Adrenal gland (tissue), 19 donors: Measurements from ENCODE around the gene STING1. TPM values are rescaled to one million over a fixed set of nuclear protein-coding genes. Genes with fewer than 3 reads are reported as not detected.
"Not testable (repeated sequence)": the region's sequence is repeated elsewhere in the genome, so short reads cannot be mapped to it uniquely, and the experiment has no call there.

Experiments
- DNase-seq, 7 donors: peaks; one replicate each; pipeline ENCODE4 v3.0.0-alpha.2; 2019 to 2020
- H3K27ac ChIP-seq, 5 donors: fragments of 200-600 bp; sonication (generic) in 4 of 5; 1 replicate in 3 of 5; 2 replicates in 2 of 5; pipeline versions ENCODE4 v1.5.1 to v1.8.0; 2016 to 2020; ENCODE audit warnings: mild to moderate bottlenecking in 1 of 5
- H3K27me3 ChIP-seq: fragments of 200-600 bp; 2 replicates; pipeline ENCODE4 v1.8.0; 2021
- H3K36me3 ChIP-seq, 2 donors: fragments of 200-600 bp; replicated peaks in 1 of 2; 1 replicate in 1 of 2; 2 replicates in 1 of 2; pipeline versions ENCODE4 v1.5.1 to v1.8.0; 2018 to 2022
- H3K4me1 ChIP-seq, 2 donors: fragments of 200-600 bp; replicated peaks in 1 of 2; 1 replicate in 1 of 2; 2 replicates in 1 of 2; pipeline versions ENCODE4 v1.5.1 to v1.8.0; 2018 to 2021
- H3K4me3 ChIP-seq, 4 donors: fragments of 200-600 bp; sonication (generic) in 3 of 4; one replicate each; pipeline ENCODE4 v1.5.1; 2016 to 2018
- H3K9me3 ChIP-seq, 3 donors: fragments of 200-600 bp; sonication (generic) in 1 of 3; replicated peaks in 1 of 3; 1 replicate in 2 of 3; 2 replicates in 1 of 3; pipeline versions ENCODE4 v1.5.1 to v1.8.0; 2016 to 2021
- CTCF ChIP-seq, 6 experiments: fragments of 450-650 bp in 4 of 6; fragments of 200-600 bp in 2 of 6; sonication (generic) in 1 of 6; IDR thresholded peaks; 1 replicate in 5 of 6; 2 replicates in 1 of 6; pipeline versions ENCODE4 v1.5.1 to v1.8.0; 2016 to 2021; ENCODE audit warnings: antibody characterized with exemption in 6 of 6, mild to moderate bottlenecking in 2 of 6, moderate library complexity in 1 of 6
- POLR2A ChIP-seq, 2 donors: fragments of 450-650 bp; IDR thresholded peaks; one replicate each; pipeline ENCODE4 v1.6.1; 2017; ENCODE audit warnings: antibody characterized with exemption in 2 of 2, mild to moderate bottlenecking in 2 of 2, moderate library complexity in 1 of 2
- WGBS, 4 donors: extraction: QIAGEN DNeasy Blood & Tissue Kit in 2 of 4; methylation state at CpG; one replicate each; pipeline versions ENCODE4 v1.1.5 to v1.1.7; 2013 to 2017; 5-methylcytosine and 5-hydroxymethylcytosine counted together
- intact Hi-C, 2 donors: fragments of 100-400 bp; cut with DNase I; formaldehyde crosslinking; loops; one replicate each; pipeline versions ENCODE4 v1.14.1 to v1.15.0; 2022 to 2023
- long read RNA-seq, 10 donors: library from polyadenylated mRNA in 3 of 10; unstranded in 2 of 10; stranded (forward) in 1 of 10; transcript quantifications; one replicate each; pipeline ENCODE4 v2.0.0 and lab custom pipeline, GENCODE V29; 2021 to 2026
- polyA plus RNA-seq, 3 donors: library from polyadenylated mRNA; stranded (reverse); fragments of 200-250 nt in 2 of 3; fragments of 350-450 nt in 1 of 3; fragmentation: Illumina TruSeq in 1 of 3; extraction: RNeasy Lipid Tissue Mini Kit (QIAGEN cat#74804) in 1 of 3; gene quantifications; one replicate each; pipeline ENCODE4 v1.2.3, GENCODE V29; 2013 to 2014
- total RNA-seq, 9 donors: library from RNA; depleted of rRNA in 4 of 9; stranded (reverse); fragments of >200 nt in 4 of 9; fragments of 120-200 nt in 1 of 9; fragmentation: NEBNext Ultra II Directional in 1 of 9; extraction: Animal tissue kit (Norgen Biotek cat#: 25700) in 1 of 9; gene quantifications; one replicate each; pipeline versions ENCODE4 v1.1.0 to v1.2.4, GENCODE V29; 2013 to 2023
- donor health status: healthy with polysubstance abuse.
- donor health status: Bipolar disorder and iron deficiency.
- donor health status: DM: yes; HTN: yes; CAD: no.
- donor health status: DM: no; HTN: no; CAD: no.
- donor health status: DM: no; HTN: no; CAD: no.
- donor health status: DM: yes; HTN: yes; CAD: no.

Gene STING1
- 10 to 100 TPM; 10.9 to 63.9 (median 38.8) TPM for total RNA-seq
- 10 to 100 TPM; 21.2 to 33.5 (median 28.2) TPM for polyA plus RNA-seq
- long read RNA-seq, donor 1, result 0 reads
- long read RNA-seq, donor 2, partial matches to known transcripts, result 0 of 1 reads
- long read RNA-seq, donor 2, other reads (novel, unspliced or antisense), result 0 of 1 reads
- long read RNA-seq, donor 3, partial matches to known transcripts, result 0 of 1 reads
- long read RNA-seq, donor 3, other reads (novel, unspliced or antisense), result 0 of 1 reads
- long read RNA-seq, donor 4, transcript TMEM173-201 (8 exons, 1,771 nt), result major isoform, 9 of 19 reads
- long read RNA-seq, donor 4, partial matches to known transcripts, result 6 of 19 reads
- long read RNA-seq, donor 4, other reads (novel, unspliced or antisense), result 4 of 19 reads
- long read RNA-seq, donor 5, transcript TMEM173-201 (8 exons, 1,771 nt), result major isoform, 19 of 64 reads
- long read RNA-seq, donor 5, partial matches to known transcripts, result 17 of 64 reads
- long read RNA-seq, donor 5, other reads (novel, unspliced or antisense), result 25 of 64 reads
- long read RNA-seq, donor 6, transcript TMEM173-201 (8 exons, 1,771 nt), result major isoform, 6 of 19 reads
- long read RNA-seq, donor 6, partial matches to known transcripts, result 9 of 19 reads
- long read RNA-seq, donor 6, other reads (novel, unspliced or antisense), result 4 of 19 reads
- long read RNA-seq, donor 7, partial matches to known transcripts, result 0 of 4 reads
- long read RNA-seq, donor 7, other reads (novel, unspliced or antisense), result 0 of 4 reads
- long read RNA-seq, donor 8, transcript TMEM173-201 (8 exons, 1,771 nt), result major isoform, 7 of 15 reads
- long read RNA-seq, donor 8, partial matches to known transcripts, result 7 of 15 reads
- long read RNA-seq, donor 8, other reads (novel, unspliced or antisense), result 0 of 15 reads
- long read RNA-seq, donor 9, partial matches to known transcripts, result 0 of 3 reads
- long read RNA-seq, donor 9, other reads (novel, unspliced or antisense), result 0 of 3 reads
- long read RNA-seq, donor 10, partial matches to known transcripts, result 0 of 1 reads
- long read RNA-seq, donor 10, other reads (novel, unspliced or antisense), result 0 of 1 reads

GRCh38 chr5:139482050-139482889 lies at the start of gene STING1:
Gene STING1, minus strand, starts transcription at chr5:139482758. Its CDS starts 1,054 bp downstream, at chr5:139481704.
- peak; percentile 67 to 92 (median 76) for DNase-seq
- WGBS, 4 donors, result 29 to 44% (median 34%) methylated on average over 16 to 19 of the region's 19 CpGs
- H3K27ac ChIP-seq, result peak within 1 kb of the TSS; percentile 75 to 94 (median 84)
- no peak for TF ChIP-seq CTCF (IDR thresholded peaks at IDR 0.05)
- TF ChIP-seq POLR2A (IDR thresholded peaks at IDR 0.05), result peak in 1 of 2 donors; percentile 8
- H3K4me1 ChIP-seq, result peaks cover 0 to 22% of the 10 kb centered on the region in 2 donors
- peaks cover 0 to 12% of the 10 kb centered on the region in 2 donors for H3K36me3 ChIP-seq
- H3K9me3 ChIP-seq, result no peaks in the 10 kb centered on the region
- intact Hi-C loops, result no loop called here
- H3K27me3 ChIP-seq, result no peaks in the 10 kb centered on the region
- H3K4me3 ChIP-seq, result peak within 1 kb of the TSS in 2 of 4 donors; percentile 44 to 56

GRCh38 chr5:139531772-139532169 lies 49.2 kb upstream of the STING1 start:
- no peak for TF ChIP-seq CTCF (IDR thresholded peaks at IDR 0.05)
- no peak for TF ChIP-seq POLR2A (IDR thresholded peaks at IDR 0.05)
- intact Hi-C loops, result no loop called here
- Histone ChIP-seq H3K36me3 (no peaks in the 10 kb centered on the region), H3K4me1 (no peaks in the 10 kb centered on the region), H3K27ac (no peak overlapping the region), H3K9me3 (no peaks in the 10 kb centered on the region), H3K4me3 (no peak overlapping the region), H3K27me3 (no peaks in the 10 kb centered on the region)
- WGBS, 4 donors, result 83 to 90% (median 88%) methylated on average over 3 of the region's 3 CpGs
- DNase-seq, result no peak

- H3K36me3 ChIP-seq, H3K4me3 ChIP-seq, DNase-seq, H3K4me1 ChIP-seq, H3K27ac ChIP-seq, intact Hi-C loops, H3K27me3 ChIP-seq, H3K9me3 ChIP-seq: not testable (repeated sequence)
- 76 to 88% (median 78%) methylated on average over 2 of the region's 2 CpGs for WGBS, 4 donors
Observed at GRCh38 chr5:139530079-139530478, 47.5 kb upstream of the STING1 start.

GRCh38 chr5:139528695-139529094 lies 46.1 kb upstream of the STING1 start:
- DNase-seq, H3K36me3 ChIP-seq, H3K27me3 ChIP-seq, H3K4me1 ChIP-seq, intact Hi-C loops, H3K27ac ChIP-seq, H3K9me3 ChIP-seq, H3K4me3 ChIP-seq: not testable (repeated sequence)
- WGBS, 4 donors, result 91 to 97% (median 96%) methylated on average over 8 of the region's 8 CpGs

GRCh38 chr5:139527896-139528467 lies 45.4 kb upstream of the STING1 start:
- DNase-seq, intact Hi-C loops, H3K27ac ChIP-seq, H3K4me1 ChIP-seq, H3K36me3 ChIP-seq, H3K9me3 ChIP-seq, H3K27me3 ChIP-seq, H3K4me3 ChIP-seq: not testable (repeated sequence)
- 77 to 82% (median 80%) methylated on average over 7 of the region's 7 CpGs for WGBS, 4 donors

GRCh38 chr5:139527090-139527470 lies 44.5 kb upstream of the STING1 start:
- WGBS, 4 donors, result 75 to 85% (median 76%) methylated on average over 2 of the region's 2 CpGs
- intact Hi-C loops, H3K4me3 ChIP-seq: not testable (repeated sequence)

GRCh38 chr5:139526309-139527089 lies 43.9 kb upstream of the STING1 start:
- H3K9me3 ChIP-seq, H3K4me1 ChIP-seq, H3K27ac ChIP-seq, H3K36me3 ChIP-seq, DNase-seq, H3K4me3 ChIP-seq, intact Hi-C loops, H3K27me3 ChIP-seq: not testable (repeated sequence)
- WGBS, 4 donors, result 90 to 94% (median 90%) methylated on average over 12 to 22 of the region's 22 CpGs

More at GRCh38 chr5:139527090-139527470, 44.5 kb upstream of the STING1 start:
- not testable (repeated sequence) for H3K36me3 ChIP-seq, H3K27ac ChIP-seq, DNase-seq, H3K27me3 ChIP-seq, H3K9me3 ChIP-seq, H3K4me1 ChIP-seq
